Right atrium auricular region (tissue), 2 donors: ENCODE results near the gene EML6. TPM values are rescaled to one million over a fixed set of nuclear protein-coding genes. Genes with fewer than 3 reads are reported as not detected.

Source experiments
- DNase-seq: peaks from one replicate; pipeline ENCODE4 v3.0.0-alpha.2; 2019; ENCODE audit warnings: low spot score
- H3K27ac ChIP-seq, 2 donors: fragments of 200-600 bp; sonication (generic); 1 replicate in 1 of 2; 2 replicates in 1 of 2; pipeline ENCODE4 v1.5.1; 2016 to 2019
- H3K27me3 ChIP-seq, 2 donors: fragments of 200-600 bp; sonication (generic); one replicate each; pipeline versions ENCODE4 v1.5.1 to v1.6.0; 2017 to 2019
- H3K36me3 ChIP-seq: fragments of 200-600 bp; sonication (generic); one replicate; pipeline ENCODE4 v1.5.1; 2016
- H3K4me1 ChIP-seq, 2 donors: fragments of 200-600 bp; sonication (generic); one replicate each; pipeline versions ENCODE4 v1.5.1 to v1.6.0; 2017 to 2019
- H3K4me3 ChIP-seq, 2 donors: fragments of 200-600 bp; sonication (generic); 1 replicate in 1 of 2; 2 replicates in 1 of 2; pipeline ENCODE4 v1.5.1; 2017 to 2019; ENCODE audit warnings: mild to moderate bottlenecking in 1 of 2, moderate library complexity in 1 of 2
- H3K9me3 ChIP-seq, 2 donors: fragments of 200-600 bp; sonication (generic); one replicate each; pipeline ENCODE4 v1.5.1; 2019
- CTCF ChIP-seq, 2 donors: fragments of 200-600 bp; sonication (generic); IDR thresholded peaks; one replicate each; pipeline ENCODE4 v1.5.1; 2019; ENCODE audit warnings: antibody characterized with exemption in 2 of 2
- total RNA-seq, 2 donors: library from RNA; depleted of rRNA; stranded (reverse); fragments of >200 nt; gene quantifications; one replicate each; pipeline ENCODE4 v1.1.0, GENCODE V29; 2016

Gene EML6
- total RNA-seq, 2 donors from 2014 or later = 1.1 to 1.2 TPM

- Histone ChIP-seq H3K4me1 (no peaks in the 10 kb centered on the region), H3K4me3 (no peak overlapping the region), H3K27ac (no peak overlapping the region)
These were observed 181.4 kb downstream of the EML6 start for GRCh38 chr2:54904836-54905235.

GRCh38 chr2:54906716-54907115 is 183.3 kb downstream of the EML6 start:
- TF ChIP-seq CTCF (IDR thresholded peaks at IDR 0.05) = no peak
- Histone ChIP-seq H3K4me3 (no peak overlapping the region), H3K9me3 (no peaks in the 10 kb centered on the region), H3K27me3 (no peaks in the 10 kb centered on the region), H3K4me1 (no peaks in the 10 kb centered on the region), H3K36me3 (no peaks in the 10 kb centered on the region), H3K27ac (no peak overlapping the region)
- DNase-seq = no peak

More at GRCh38 chr2:54904836-54905235, 181.4 kb downstream of the EML6 start:
- no peak for DNase-seq
- no peak for TF ChIP-seq CTCF (IDR thresholded peaks at IDR 0.05)
- no peaks in the 10 kb centered on the region for H3K27me3 ChIP-seq
- H3K9me3 ChIP-seq = no peaks in the 10 kb centered on the region
- H3K36me3 ChIP-seq = no peaks in the 10 kb centered on the region

- no peak for DNase-seq
- Histone ChIP-seq H3K4me1 (no peaks in the 10 kb centered on the region), H3K36me3 (no peaks in the 10 kb centered on the region), H3K27ac (no peak overlapping the region), H3K4me3 (no peak overlapping the region), H3K9me3 (peaks cover 0 to 3% of the 10 kb centered on the region in 2 donors), H3K27me3 (no peaks in the 10 kb centered on the region)
- no peak for TF ChIP-seq CTCF (IDR thresholded peaks at IDR 0.05)
These were observed 184.2 kb downstream of the EML6 start for GRCh38 chr2:54907663-54908062.

GRCh38 chr2:54908591-54908990 is 185.1 kb downstream of the EML6 start:
- Histone ChIP-seq H3K27ac (no peak overlapping the region), H3K4me1 (no peaks in the 10 kb centered on the region), H3K4me3 (no peak overlapping the region), H3K27me3 (no peaks in the 10 kb centered on the region), H3K9me3 (peaks cover 0 to 4% of the 10 kb centered on the region in 2 donors), H3K36me3 (no peaks in the 10 kb centered on the region)
- TF ChIP-seq CTCF (IDR thresholded peaks at IDR 0.05) = no peak
- DNase-seq = no peak

- no peak for DNase-seq
- Histone ChIP-seq H3K27me3 (no peaks in the 10 kb centered on the region), H3K36me3 (no peaks in the 10 kb centered on the region), H3K4me1 (no peaks in the 10 kb centered on the region), H3K27ac (no peak overlapping the region), H3K4me3 (no peak overlapping the region), H3K9me3 (peaks cover 0 to 4% of the 10 kb centered on the region in 2 donors)
- TF ChIP-seq CTCF (IDR thresholded peaks at IDR 0.05) = no peak
These were observed 185.5 kb downstream of the EML6 start for GRCh38 chr2:54909001-54909400.

GRCh38 chr2:54912305-54912704 is 188.8 kb downstream of the EML6 start:
- TF ChIP-seq CTCF (IDR thresholded peaks at IDR 0.05) = no peak
- H3K27ac ChIP-seq = no peak overlapping the region
- DNase-seq = no peak
- H3K36me3 ChIP-seq = no peaks in the 10 kb centered on the region
- H3K27me3 ChIP-seq = no peaks in the 10 kb centered on the region
- no peak overlapping the region for H3K4me3 ChIP-seq
- peaks cover 0 to 4% of the 10 kb centered on the region in 2 donors for H3K9me3 ChIP-seq
- no peaks in the 10 kb centered on the region for H3K4me1 ChIP-seq
